Muscle of back (tissue), 11 donors: ENCODE results near the gene GNAI1. TPM values are rescaled to one million over a fixed set of nuclear protein-coding genes. Genes with fewer than 3 reads are reported as not detected.

ENCODE experiments used
- DNase-seq, 3 donors: peaks; one replicate each; pipeline versions ENCODE4 v3.0.0 to v3.0.0-alpha.2; 2013
- polyA plus RNA-seq, 10 donors: library from polyadenylated mRNA; unstranded; fragments of 120-200 nt; gene quantifications; one replicate each; pipeline ENCODE4 v1.2.1, GENCODE V29; 2013; ENCODE audit not compliant: insufficient read length in 10 of 10

Gene GNAI1
- polyA plus RNA-seq, 10 donors: 29.9 to 61.1 (median 41.2) TPM

DNA sequence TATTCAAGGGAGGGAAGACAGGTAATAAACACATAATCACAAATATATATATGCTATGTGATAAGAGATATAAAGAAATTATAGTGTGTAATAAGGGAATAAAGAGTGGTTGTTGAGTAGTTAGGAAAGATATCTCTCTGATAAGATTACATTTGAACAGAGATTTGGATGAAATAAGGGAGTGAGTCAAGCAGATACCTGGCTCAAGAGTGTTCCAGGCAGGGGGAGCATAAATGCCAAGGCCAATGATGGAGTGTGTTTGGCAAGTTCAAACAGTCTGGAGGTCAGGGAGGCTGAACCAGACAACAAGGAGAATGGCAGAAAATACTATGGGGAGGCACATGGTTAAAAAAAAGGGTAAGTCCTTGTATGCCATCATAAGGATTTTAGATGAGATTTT is 4.8 kb upstream of the GNAI1 start:
- DNase-seq: no peak

GRCh38 chr7:80131675-80132435 is 2.8 kb upstream of the GNAI1 start:
- no peak for DNase-seq

GRCh38 chr7:80132594-80132993 is 2.0 kb upstream of the GNAI1 start:
- no peak for DNase-seq

DNA sequence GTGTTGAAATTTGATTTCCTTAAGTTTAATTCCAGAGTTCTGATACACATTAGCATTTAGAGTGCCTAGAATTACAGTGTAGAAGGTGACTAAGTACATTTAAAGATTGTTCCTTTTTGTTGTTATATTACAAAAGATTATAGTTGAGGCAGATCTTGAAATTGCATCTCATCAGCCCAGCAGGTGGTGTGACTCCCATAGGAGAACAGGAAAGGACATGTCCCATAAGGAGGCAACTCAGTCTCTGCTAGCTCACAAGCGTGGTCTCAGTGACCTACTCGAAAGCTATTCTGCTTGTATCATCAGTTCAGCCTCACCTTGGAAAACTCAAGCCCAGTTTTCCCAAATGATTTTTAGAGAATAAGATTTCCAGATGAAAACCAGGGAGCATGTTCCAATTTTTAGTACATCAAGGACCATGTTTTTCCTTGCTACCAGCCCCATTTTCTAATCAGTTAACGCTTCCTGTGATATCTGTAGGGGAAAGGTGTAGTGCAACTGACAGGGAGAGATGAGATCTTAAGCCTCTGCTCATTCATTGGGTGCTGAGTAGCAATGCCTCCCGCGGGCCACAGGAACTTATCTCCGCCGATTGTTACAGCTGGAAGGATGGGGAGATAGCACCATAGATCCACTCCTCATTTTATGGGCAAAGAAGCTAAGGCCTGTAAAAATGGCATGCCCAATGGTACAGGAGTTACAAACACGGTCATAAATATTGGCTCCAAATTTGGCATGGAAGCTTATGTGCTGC is 1.1 kb upstream of the GNAI1 start:
- DNase-seq: peak in 1 of 3 donors; percentile 39

GRCh38 chr7:80134115-80134535 is 506 bp upstream of the GNAI1 start:
- peak in 1 of 3 donors; percentile 86 for DNase-seq

GRCh38 chr7:80135309-80136104 is 876 bp downstream of the GNAI1 start:
- DNase-seq: peak in 2 of 3 donors; percentile 44 to 78

- DNase-seq: peak in 2 of 3 donors; percentile 11 to 49
Measured at GRCh38 chr7:80136261-80137055, 1.8 kb downstream of the GNAI1 start.

- no peak for DNase-seq
Measured at GRCh38 chr7:80137410-80137809, 2.8 kb downstream of the GNAI1 start.

DNA sequence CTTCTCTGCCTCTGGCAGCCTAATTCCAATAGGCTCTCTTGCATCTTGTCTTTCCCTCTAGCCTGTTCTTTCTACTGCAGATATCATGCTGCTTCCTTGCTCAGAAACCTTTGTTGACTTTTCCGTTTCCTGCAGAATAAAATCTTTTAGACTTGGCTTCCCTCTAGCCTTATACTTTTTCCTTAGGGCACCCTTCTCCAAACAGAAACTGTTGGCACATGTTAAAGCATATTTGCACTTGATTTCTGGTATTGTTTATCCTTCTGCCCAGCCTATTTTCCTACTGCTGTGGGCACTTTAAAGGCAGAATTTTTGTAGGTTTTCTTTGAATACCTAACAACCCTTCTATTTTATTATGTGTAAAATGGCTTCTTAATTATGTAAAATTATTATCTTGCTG is 4.6 kb downstream of the GNAI1 start:
- DNase-seq: peak in 1 of 3 donors; percentile 32

DNA sequence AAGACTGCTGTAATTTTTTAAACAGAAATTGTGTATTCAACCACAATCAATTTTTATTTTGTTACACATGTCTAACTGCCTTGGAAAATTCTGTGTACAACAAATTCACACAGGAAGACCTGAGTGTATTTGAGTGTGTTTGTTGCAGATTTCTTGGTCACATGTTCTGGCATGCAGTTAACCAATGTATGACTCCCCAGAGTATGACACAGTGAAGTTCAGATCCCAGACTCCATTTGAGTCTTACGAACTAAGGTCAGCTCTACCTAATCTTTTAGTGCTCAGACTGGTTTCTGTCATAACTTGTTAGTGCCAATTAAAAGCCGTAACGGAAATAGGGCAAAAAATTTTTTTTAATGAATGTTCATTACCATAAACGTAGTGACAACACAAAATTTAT is 5.8 kb downstream of the GNAI1 start:
- no peak for DNase-seq

DNA sequence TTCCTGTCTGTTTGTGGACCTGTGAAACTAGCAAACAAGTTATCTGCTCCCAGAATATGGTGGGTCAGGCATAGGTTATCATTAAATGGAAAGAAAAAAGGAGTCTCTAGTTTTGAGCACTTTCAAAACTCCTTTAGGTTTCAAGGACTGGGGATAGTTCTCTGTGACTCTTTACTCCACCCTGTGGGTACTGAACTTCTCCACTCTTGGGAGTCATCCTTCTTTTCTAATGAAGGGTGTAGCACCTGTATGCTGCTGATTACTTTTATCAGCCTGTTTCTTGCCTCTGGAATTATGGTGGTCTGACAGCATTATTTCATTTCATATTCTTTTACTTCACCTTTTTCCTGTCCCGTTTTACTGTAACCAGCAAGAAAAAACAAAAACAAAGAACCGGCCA is 6.7 kb downstream of the GNAI1 start:
- no peak for DNase-seq

GRCh38 chr7:80142853-80143580 is 8.4 kb downstream of the GNAI1 start:
- no peak for DNase-seq

DNA sequence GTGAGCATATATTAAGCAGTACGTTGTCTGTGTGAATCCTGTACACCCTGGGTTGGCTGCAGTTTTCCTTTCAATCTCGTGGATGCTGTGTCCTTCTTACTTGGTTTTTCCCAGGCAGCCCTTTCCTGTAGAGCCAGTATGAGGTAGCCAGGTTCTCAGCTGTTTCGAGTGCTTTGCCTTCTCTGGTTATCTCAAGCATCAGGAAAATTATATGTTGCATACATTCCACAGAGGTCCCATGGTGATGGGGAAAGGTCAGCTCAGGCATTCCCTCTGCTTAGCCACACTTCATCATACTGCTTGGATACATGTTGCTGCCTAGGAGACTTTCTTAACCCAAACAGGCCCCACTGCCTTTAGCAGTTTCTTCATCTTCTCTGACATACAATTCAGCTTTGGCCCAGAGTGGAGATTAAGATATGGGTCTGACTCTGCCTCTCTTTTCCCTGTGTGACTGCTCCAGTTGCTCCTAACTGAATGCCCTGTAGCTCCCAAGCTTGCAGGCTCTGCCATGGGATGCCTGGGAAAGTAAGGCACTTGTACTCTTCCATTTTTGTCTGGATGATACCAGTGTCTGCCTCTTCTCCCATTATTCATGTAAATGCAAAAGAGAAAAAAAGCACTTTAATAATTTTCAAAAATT is 11.3 kb downstream of the GNAI1 start:
- DNase-seq: peak; percentile 25 to 78 (median 74)

DNA sequence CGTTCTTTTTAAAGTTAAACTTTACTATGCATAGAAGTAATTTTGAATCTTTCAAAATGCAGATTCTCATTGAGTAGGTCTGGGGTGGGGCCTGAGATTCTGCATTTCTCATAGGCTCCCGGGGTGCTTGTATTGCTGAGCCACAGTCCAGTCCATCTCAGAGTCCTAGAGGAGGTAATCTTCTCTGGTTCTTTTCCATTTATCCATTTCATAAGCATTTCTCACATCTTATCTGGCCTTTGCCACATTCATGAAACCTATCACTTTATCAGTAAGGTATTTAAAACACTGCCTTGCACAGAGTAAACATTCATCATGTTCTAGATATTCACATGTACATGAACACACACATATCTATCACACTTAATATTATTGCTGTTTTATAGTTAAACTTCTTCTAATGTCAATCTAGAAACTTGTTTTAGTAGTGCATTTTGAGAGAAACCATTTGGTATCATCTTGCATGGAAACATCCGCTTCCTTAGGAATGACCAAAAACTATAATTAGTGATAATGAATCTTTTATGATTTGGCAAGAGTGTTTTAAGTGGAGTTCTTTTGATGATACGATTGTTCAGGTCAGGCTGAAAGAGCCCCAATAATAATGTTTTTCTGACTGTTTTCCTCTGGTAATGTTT is 12.0 kb downstream of the GNAI1 start:
- DNase-seq: no peak

- peak; percentile 30 to 82 (median 73) for DNase-seq
Measured at GRCh38 chr7:80147543-80148391, 13.1 kb downstream of the GNAI1 start.

- DNase-seq: no peak
Measured at GRCh38 chr7:80150611-80151273, 16.1 kb downstream of the GNAI1 start.

DNA sequence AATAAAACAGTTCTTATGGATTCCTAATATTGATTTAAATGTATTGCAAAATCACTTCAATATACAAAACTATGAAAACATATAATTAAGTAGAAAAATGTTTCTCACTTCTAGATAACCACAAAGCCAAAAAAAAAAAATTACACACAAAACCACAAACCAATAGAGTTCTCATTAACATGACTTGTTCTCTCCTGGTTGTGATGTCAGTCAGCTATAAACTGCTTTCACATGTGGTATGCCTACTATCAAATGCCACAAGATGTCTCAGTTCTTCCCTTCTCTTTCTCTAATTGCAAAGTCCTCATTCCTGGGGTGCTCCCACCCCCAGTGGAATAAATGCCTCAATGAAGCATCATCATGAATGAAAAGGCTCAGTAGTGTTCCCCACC is 16.6 kb downstream of the GNAI1 start:
- DNase-seq: peak in 1 of 3 donors; percentile 61

DNA sequence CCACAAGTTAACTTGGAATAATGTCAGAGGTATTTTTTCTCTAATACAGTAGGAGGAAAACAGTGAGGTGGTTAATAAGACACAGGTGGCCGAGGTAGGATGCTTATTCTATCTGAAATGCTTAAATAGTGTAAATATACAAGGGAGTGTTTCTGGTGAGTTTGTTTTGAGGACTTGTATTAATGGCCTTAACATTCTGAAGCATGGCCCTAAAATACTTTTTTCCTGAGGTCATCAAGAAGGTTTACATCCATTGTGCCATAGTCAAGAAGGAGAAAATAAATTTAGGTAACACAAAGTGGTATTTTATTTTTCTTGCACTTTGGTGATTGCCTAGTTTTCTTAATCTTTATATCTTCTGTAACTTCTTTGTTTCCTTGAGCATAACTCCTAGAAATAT is 18.8 kb downstream of the GNAI1 start:
- no peak for DNase-seq
